OCI-M1 (cell line): ENCODE data around the gene PAX6.
A peak's percentile ranks its signal among the peaks of the same experiment; 100 is the strongest.
"Not testable (repeated sequence)": the region's sequence is repeated elsewhere in the genome, so short reads cannot be mapped to it uniquely, and the experiment has no call there.

ENCODE experiments used
- DNase-seq: peaks from one replicate; lab custom pipeline; 2025; lab: John Stamatoyannopoulos, UW

Gene PAX6

GRCh38 chr11:31767685-31768084 is 43.4 kb downstream of the PAX6 start:
- peak; percentile 41 for DNase-seq

DNA sequence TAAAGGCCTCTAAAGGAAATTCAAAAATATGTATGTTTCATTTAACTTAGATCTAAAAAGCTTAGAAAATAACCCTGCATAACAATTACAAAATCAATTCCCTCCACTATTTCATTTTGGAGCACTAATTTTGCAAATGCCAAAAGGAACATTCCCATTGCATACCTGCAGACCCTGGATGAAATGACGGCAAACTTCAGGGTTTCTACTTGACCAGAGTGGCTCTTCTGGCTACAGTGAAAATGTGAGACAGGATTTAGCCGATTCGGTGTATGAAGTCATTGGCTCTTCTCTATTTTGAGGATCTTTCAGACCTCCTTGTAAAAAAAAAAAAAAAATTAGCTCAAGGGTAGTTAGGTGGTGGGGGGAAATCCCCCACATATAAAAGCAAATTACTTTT is 44.1 kb downstream of the PAX6 start:
- DNase-seq: no peak

DNA sequence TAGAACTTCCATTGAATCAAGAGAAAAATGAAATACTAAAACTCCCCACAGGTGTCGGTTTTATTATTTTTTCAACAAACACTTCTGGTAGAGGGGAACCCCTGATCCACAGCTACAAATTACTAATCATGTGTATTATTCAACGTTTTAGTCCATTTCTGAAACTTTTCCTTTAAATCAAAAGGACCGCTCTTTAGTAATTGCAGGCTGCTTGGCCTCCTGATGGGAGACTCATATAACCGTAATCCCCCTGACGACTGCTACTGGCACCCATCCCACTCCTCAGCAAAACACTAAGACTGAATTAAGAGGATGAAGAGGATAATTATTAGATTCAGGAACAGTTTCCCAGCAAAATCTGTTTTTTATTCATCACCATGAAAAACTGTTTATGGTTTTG is 46.4 kb downstream of the PAX6 start:
- DNase-seq: no peak

GRCh38 chr11:31764261-31764660 is 46.9 kb downstream of the PAX6 start:
- DNase-seq: no peak

DNA sequence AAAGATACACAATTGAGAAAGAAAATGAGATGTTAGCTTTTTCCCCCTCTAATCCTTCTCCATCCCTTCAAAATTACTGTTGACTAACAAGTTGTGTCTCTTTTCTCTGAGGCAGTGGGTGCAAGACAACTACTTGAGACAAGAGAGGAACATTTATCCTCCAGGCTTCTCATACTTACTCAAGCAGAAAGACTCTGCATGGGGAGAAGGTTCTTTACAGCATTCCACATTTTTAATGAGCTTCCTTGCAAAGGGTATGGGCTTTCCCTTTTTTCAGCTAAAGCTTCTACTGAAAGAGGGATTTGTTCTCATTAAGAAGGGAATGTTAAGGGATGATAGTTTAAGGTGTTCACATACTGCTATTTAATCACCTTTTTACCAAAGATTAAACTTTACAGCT is 47.8 kb downstream of the PAX6 start:
- no peak for DNase-seq

GRCh38 chr11:31761636-31762035 is 49.5 kb downstream of the PAX6 start:
- DNase-seq: no peak

GRCh38 chr11:31757260-31757835 is 53.8 kb downstream of the PAX6 start:
- no peak for DNase-seq

- DNase-seq: no peak
Measured at GRCh38 chr11:31747581-31747980, 63.5 kb downstream of the PAX6 start.

- DNase-seq: not testable (repeated sequence)
Measured at GRCh38 chr11:31740731-31741368, 70.3 kb downstream of the PAX6 start.

DNA sequence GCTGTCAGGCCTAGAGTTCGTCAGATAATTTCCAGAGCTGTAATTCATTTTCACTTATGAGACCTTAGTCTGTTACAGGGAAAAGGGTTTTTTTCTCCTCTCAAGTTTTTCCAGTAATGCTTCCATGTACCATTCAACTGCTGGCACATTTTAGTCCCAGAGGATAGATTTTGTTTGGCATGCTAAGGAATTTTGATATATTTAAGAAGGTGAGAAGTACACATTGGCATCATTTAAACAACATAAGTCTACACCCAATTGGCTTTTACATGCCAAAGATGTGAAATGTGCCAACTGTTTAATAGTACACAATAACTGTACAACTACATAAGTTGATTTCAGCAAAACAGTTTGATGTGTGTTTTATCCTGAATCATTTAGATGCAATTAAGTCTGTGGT is 71.0 kb downstream of the PAX6 start:
- no peak for DNase-seq
